HFF-Myc (cell line): ENCODE results near the gene CCDC77.
A peak's percentile ranks its signal among the peaks of the same experiment; 100 is the strongest.
"Not testable (repeated sequence)": the region's sequence is repeated elsewhere in the genome, so short reads cannot be mapped to it uniquely, and the experiment has no call there.

Experiments used
- DNase-seq: peaks from one replicate; pipeline ENCODE4 v3.0.0-alpha.2; 2011; ENCODE audit warnings: low read depth; ENCODE audit errors: extremely low read depth
- H3K4me3 ChIP-seq: replicated peaks from 2 replicates; pipeline ENCODE4 v1.5.1; 2011; ENCODE audit warnings: low read depth, mild to moderate bottlenecking, control low read depth, low read length
- TF ChIP-seq, protein P1 (sequence below): IDR thresholded peaks from 2 replicates; pipeline ENCODE4 v1.5.1; 2012; ENCODE audit warnings: mild to moderate bottlenecking, low read depth, low read length, control low read depth; ENCODE audit errors: missing control alignments

Gene CCDC77

DNA sequence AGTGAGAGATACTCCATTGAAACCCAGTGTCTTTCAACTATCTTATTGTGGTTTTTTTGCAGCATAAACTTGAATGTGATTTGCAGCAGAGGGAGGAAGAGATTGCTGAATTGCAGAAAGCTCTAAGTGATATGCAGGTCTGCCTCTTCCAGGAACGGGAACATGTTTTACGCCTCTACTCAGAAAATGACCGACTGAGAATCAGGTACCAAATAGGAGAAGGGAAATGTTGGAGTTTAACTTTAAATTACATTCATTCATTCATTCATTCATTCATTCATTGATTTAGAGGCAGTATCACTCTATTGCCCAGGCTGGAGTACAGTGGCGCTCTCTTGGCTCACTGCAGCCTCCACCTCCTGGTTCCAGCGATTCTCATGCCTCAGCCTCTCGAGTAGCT, 17.0 kb downstream of the CCDC77 start:
- TF ChIP-seq, protein P1, sequence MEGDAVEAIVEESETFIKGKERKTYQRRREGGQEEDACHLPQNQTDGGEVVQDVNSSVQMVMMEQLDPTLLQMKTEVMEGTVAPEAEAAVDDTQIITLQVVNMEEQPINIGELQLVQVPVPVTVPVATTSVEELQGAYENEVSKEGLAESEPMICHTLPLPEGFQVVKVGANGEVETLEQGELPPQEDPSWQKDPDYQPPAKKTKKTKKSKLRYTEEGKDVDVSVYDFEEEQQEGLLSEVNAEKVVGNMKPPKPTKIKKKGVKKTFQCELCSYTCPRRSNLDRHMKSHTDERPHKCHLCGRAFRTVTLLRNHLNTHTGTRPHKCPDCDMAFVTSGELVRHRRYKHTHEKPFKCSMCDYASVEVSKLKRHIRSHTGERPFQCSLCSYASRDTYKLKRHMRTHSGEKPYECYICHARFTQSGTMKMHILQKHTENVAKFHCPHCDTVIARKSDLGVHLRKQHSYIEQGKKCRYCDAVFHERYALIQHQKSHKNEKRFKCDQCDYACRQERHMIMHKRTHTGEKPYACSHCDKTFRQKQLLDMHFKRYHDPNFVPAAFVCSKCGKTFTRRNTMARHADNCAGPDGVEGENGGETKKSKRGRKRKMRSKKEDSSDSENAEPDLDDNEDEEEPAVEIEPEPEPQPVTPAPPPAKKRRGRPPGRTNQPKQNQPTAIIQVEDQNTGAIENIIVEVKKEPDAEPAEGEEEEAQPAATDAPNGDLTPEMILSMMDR: no peak
- H3K4me3 ChIP-seq: no peak overlapping the region
- no peak for DNase-seq

DNA sequence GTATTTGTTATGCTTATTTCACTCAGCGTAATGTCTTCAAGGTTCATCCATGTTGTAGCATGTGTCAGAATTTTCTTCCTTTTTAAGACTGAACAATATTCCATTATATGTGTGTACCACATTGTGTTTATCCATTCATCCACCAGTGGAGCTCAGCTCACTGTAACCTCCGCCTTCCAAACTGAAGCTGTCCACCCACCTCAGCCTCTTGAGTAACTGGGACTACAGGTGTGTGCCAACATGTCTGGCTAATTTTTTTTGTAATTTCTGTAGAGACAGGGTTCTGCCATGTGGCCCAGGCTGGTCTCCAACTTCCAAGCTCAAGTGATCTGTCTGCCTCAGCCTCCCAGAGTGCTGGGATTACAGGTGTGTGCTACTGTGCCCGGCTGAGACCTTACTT, 21.1 kb downstream of the CCDC77 start:
- TF ChIP-seq, protein P1: no peak
- DNase-seq: no peak
- no peak overlapping the region for H3K4me3 ChIP-seq

DNA sequence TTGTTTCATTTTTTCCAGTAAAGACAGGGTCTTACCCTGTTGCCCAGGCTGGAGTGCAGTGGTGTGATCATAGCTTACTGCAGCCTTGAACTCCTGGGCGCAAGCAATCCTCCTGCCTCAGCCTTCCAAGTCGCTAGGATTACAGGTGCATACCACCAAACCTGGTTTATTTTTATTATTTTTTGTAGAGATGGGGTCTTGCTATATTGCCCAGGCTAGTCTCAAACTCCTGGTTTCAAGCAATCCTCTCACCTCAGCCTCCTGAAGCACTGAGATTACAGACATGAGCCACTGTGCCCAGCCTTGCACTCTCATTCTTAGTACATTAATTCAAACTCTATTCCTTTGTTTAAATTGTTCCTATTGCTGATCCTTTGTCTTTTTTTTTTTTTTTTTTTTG, 34.3 kb downstream of the CCDC77 start:
- not testable (repeated sequence) for DNase-seq, H3K4me3 ChIP-seq

DNA sequence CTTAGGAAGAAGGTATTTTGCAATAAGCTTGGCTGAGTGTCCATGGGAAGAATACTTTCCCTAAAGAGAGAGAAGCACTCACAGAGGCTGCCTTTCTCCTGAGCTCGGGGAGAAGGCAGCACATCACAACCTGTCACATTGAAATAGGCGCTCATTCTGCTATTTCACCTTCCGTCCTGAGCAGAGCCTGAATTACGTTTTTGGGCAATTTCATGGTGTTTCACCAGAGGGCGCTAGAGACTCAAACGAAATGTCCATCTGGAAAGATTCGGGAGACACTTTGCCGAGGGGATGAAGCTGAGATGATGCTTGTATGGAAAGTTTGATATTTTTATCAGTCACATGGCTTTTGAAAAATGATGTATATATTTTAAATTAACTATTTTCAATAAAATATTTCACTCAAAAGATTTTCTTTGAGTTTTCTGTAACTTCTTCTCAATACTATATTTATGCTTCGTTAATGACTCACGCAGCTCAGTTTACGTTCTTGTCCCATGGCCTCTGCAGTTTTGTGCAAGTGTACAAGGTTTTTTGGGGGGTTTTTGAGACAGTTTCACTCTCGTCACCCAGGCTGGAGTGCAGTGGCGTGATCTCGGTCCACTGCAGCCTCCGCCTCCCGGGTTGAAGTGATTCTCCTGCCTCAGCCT, 40.9 kb downstream of the CCDC77 start:
- TF ChIP-seq, protein P1: peak; percentile 82
- no peak overlapping the region for H3K4me3 ChIP-seq
- peak; percentile 24 for DNase-seq

DNA sequence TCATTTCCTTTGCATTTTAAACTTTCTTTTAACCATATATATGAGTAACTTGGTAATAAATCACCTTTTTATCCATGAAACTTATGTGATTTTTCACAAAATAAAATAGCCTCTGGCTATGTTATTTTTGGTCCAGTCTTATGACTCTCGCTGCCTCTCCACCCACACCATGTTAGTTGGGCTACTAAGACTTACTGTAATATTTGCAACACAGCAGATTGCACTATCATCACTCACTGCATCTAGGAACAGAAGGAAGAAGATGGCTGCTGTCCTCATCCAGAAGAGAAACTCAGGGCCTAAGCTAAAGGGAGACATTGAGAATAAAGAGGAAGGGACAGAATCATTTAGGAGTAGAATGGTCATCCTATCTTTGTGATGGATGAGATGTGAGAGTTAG, 45.7 kb downstream of the CCDC77 start:
- DNase-seq: no peak
- H3K4me3 ChIP-seq: no peak overlapping the region
- TF ChIP-seq, protein P1: no peak

DNA sequence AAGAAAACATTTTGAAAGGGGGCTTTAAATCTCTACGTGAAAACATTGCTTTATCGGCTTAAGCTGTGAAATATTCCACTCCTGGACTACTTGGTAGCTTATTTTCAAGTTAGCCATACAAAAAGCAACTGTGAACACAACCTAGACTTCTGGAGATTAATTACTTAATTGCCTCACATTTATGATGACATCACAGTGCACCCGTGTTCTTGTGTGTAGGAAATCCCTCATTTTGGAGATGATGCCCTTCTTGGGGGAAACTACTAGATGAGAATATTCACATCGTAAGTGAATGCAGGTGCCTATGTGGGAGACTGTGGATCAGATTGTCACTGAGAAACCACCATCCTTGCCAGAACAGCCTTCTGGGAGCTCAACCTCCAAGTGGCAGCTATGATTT, 47.8 kb downstream of the CCDC77 start:
- TF ChIP-seq, protein P1: no peak
- no peak overlapping the region for H3K4me3 ChIP-seq
- no peak for DNase-seq

DNA sequence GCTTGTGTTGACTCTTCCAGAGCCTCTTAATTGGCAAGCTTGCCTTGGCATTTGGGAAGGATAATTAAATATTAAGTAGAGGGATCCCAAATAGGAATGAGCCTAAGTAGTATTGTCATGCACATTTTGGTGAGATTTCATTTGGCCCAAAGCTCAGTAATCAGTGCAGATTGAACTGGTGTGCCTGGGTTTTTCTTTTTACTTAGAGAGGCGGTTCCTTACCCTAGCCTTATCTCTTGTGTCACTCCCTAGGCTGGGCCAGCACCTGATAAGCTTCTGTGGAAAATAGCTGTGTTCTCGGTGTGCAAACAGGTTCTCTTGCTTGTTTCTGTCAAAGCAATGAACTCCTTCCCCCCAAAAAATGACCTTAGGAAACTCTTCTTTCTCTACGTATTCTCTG, 49.0 kb downstream of the CCDC77 start:
- H3K4me3 ChIP-seq: no peak overlapping the region
- TF ChIP-seq, protein P1: no peak
- DNase-seq: no peak
